Stimulated activated CD4-positive, alpha-beta T cell treated with anti-CD3 and anti-CD28 coated beads, Interleukin-1b, Interleukin-23, amount 100 ng/mL, for 24 hours (primary cell): Measurements from ENCODE around the gene CHST10.

Experiments
- DNase-seq, 4 experiments: peaks; one replicate each; pipeline ENCODE4 v3.0.0-alpha.2; 2020; ENCODE audit warnings: low read depth in 4 of 4, low spot score in 1 of 4

The CHST10 gene

DNA sequence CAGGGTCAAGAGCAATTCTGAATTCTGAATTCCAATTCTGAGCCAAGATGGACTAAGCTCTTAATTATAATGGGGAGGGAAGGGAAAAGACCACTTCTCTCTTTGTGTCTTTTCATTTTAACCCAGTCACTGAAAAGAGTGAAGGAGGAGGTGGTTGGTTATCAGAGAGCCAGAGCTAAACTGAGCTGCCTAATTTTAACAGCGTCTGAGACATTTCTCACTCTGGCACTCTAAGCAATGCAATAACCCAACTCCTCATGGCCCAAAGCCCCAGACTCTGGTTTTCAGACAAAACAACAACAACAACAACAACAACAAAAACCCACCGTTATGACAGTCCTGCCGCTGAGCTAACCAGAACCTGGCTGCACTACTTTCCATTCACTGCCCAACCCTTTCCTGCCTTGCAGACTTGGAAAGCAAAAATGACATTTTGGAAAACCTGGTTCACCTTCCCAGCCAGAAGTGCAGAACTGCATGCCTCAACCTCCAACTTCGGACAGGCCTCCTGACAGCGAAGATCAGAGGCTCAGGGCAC, 1.0 kb downstream of the CHST10 start:
- no peak for DNase-seq

DNA sequence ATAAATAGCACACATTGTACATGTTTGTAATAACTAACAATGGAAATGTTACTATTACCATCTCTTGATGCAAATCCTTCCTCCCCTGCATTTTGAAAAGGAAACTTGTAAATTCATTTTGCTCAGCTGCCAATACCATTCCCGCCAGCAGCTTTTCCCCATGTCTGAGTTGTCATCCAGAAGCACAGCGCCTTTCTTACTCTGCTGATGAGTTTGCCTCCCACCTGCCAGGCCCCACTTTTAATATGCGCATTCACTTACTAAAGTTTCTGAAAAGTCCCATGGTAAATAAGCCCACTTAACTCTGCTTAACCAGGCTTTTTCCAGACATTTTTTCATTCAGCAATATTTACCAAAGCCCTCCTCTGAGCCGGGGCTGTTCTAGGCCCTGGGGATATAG, 3.9 kb downstream of the CHST10 start:
- DNase-seq, result no peak

GRCh38 chr2:100412881-100413321, 4.6 kb downstream of the CHST10 start:
- DNase-seq, result no peak

DNA sequence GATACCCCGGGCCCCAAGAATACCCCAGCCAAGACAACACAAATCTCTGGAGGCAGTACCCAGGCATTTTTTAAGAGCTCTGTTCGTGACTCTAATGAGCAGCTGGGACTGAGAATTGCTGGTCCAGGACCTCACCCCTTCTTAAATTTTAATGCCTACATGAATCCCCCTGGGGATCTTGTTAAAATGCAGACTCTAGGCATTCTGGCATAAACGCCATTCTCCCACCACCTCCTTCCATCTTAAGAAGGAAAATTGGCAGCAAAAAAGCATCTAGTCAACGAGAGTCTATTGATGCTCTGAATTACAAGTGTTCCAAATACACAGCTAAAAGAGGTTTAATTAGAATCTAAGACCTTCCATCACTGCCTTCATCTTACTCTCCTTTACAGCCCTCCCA, 5.0 kb downstream of the CHST10 start:
- no peak for DNase-seq

- no peak for DNase-seq
Observed at GRCh38 chr2:100411841-100412292, 5.6 kb downstream of the CHST10 start.

DNA sequence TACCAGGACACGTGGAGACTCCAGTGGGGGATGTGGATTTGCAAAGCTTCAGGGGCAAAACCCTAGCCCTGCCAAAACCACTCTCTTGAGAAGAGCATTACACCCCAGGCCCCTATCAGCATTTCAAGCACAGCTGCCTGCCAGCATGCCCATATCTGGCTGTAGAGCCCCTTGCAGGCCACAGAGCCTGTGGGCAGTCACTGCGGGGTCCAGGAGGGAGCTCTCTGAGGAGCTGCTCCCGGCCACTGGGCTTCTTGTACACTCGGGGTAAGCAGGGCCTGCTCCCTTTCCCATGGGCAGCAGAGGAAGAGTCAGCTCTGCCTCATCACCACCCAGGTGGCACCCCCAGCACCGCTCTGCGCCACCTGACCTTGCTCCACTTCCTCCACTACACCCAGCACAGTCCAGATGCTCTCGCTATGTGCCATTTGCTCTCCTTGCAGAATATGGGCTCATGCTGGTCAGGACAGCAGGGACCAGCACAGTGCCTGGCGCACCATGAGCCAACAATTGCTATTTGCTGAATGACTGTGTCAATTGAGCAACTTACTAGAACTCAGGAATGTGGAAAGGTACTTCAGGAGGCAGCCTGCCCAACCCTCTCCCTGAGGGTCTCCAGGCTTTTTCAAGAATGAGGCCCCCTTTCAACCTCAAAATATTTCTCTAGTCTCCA, 7.4 kb downstream of the CHST10 start:
- no peak for DNase-seq

- DNase-seq, result no peak
Observed at GRCh38 chr2:100409461-100409860, 8.0 kb downstream of the CHST10 start.

DNA sequence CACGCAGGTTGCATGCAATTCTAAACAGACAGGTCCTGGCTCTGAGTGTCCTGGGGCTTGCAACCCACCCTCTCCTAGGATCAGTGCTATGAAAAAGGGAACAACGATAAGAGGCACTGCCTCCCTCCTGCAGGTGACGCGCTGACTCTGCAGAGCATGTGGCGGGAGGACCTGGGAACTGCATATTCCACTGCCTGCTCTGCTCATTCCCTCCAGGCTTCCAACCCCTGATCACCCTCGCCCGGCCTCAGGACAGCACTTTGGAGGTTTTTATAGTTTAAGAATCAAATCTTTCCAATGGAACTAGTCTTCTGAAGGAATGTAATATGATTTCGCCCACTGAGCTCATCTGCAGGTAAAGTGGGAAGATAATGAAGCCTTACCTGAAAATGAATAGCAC, 8.5 kb downstream of the CHST10 start:
- DNase-seq, result no peak

DNA sequence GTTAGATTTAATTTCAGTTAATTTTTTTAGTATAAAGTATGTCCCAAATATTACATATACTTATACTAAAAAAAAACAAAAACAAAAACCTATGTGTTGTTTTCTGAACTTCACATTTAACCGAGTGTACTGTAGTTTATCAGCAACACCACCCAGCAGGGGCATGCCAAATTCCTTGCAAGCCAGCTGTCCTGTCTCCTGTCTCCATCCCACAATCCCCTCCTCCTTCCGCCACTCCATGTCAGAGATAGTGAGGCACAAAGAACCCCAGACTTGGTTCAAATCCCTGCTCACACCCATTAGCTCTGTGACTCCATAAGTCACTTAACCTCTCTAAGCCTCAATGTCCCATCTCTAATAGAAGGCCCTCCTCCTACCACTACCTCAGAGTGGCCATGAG, 9.4 kb downstream of the CHST10 start:
- DNase-seq, result no peak

GRCh38 chr2:100407563-100407962, 9.9 kb downstream of the CHST10 start:
- no peak for DNase-seq

- no peak for DNase-seq
Observed at GRCh38 chr2:100407073-100407472, 10.4 kb downstream of the CHST10 start.

DNA sequence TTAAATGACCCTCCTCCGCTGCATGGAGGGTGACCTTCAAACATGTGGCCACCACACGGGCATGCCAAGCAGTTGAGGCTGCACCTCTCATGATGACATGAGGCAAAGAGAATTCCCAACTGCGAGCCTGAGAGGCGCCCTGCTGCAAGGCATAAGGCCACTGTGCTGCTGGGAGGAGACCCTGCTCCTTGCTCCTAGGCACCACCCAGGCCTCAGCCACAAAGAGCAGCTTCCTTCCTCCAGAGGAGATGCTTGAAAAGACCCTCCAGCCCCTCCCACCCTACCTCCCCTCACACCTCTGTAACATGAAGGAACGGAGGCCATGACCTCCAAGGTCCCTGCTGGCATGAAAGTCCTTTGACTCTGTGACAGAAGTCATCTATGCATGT, 11.4 kb downstream of the CHST10 start:
- DNase-seq, result no peak

DNA sequence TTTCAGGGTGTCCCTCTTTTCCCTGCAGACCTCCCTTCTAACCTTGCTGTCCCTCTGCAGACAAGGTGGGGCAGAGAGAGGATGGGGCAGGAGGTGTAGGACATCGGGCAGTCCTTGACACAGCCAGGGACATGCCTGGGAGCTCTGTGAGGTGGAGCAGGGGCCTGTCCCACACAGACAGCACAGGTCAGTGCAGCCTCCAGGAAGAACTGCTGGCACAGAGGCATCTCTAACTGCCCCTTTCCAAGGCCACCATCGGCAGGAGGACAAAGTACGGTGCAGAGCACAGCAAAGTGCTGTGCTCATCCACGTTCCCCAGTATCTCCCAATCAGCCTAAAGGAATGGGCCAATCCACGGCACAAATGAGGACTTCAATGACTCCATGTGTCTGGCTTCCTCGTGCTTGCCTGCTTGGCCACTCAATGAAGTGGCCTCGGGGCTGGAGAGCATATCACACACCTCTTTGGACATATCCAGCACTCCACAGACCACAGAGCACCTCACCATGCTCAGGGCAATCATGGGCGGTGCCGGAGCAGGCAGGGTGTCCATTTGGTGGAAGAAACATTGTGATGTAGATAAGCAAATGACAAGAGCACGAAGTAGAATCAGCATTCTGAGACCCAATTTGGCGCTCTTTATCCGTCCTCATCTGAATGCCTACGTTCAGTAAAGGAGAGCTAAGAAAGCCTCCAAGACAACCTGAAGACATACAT, 11.9 kb downstream of the CHST10 start:
- DNase-seq, result no peak

DNA sequence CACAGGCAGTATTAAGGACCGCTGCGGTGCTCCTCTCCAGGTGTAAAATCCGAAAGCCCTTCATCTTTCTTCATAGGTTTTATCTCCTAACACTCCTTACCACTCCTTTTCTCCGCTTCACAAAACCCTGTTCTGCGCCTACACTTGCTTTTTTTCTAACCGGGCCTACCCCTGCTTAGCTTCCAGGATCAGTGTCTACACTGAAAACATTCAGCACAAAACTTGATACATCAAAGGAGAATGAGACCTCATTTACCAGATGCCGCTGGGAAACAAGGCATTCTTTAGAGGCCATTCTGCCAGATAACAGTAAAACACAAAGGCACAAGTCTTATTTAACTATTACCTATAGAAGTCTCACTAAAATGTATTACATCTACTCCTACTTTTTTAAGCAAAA, 13.1 kb downstream of the CHST10 start:
- no peak for DNase-seq

DNA sequence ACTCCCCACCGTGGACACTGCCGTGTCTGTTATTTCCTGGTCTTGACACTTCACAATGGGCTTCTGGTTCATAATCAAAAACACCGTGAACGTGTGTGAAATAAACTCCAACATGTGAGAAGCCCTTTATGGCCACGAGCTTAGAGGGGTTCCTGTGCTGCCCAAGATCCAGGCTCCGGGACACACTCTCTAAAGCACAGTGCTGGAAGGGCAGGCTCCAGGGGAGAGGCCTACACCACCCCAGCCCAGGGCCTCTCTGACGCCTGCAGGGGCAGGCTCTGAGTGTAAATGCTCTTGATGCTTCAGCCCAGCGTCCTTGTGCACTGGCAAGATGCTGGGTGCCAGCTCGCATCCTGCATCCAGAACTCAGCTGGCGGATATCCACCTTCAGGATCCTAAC, 13.7 kb downstream of the CHST10 start:
- no peak for DNase-seq

- no peak for DNase-seq
Observed at GRCh38 chr2:100401268-100401667, 16.2 kb downstream of the CHST10 start.

DNA sequence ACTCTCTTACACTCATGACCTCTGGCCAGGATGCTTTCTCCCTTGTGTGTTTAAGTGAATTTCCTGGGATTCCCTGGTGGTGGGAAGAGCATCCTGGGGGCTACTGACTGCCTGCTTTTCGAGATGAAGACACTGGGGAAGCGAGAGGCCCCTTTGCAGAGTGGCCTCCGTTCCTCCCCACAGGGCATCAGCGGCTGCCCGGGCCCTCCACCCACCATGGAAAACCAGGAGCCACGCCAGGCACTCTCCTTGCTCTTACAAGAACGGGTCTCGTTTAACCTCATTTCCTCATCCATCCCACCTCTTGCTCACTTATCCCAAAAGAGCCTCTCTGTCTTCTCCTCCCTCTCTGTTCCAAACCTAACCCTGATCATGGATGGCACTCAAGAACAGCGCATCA, 17.8 kb downstream of the CHST10 start:
- no peak for DNase-seq

DNA sequence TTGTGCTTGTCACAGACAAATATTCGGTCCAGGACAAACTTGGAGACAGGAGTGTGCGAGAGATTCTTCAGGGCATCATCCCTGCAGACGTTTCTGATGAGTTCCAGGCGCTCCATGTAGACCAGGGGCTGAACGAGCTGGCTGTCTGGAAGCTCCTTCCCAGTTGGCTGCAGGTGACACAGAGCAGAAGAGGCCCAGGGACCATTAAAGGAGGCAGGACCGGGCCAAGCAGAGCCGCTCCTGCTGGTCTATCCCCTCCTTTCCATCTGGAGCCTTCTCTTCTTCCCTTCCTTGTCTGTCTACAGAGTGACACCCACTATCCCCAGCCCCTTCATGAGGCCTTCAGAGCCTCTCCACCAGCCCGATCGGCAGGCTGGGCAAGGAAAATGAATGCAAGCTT, 19.5 kb downstream of the CHST10 start:
- DNase-seq, result no peak

- DNase-seq, result no peak
Observed at GRCh38 chr2:100397118-100397860, 20.2 kb downstream of the CHST10 start.

- DNase-seq, result no peak
Observed at GRCh38 chr2:100396483-100396882, 21.0 kb downstream of the CHST10 start.

DNA sequence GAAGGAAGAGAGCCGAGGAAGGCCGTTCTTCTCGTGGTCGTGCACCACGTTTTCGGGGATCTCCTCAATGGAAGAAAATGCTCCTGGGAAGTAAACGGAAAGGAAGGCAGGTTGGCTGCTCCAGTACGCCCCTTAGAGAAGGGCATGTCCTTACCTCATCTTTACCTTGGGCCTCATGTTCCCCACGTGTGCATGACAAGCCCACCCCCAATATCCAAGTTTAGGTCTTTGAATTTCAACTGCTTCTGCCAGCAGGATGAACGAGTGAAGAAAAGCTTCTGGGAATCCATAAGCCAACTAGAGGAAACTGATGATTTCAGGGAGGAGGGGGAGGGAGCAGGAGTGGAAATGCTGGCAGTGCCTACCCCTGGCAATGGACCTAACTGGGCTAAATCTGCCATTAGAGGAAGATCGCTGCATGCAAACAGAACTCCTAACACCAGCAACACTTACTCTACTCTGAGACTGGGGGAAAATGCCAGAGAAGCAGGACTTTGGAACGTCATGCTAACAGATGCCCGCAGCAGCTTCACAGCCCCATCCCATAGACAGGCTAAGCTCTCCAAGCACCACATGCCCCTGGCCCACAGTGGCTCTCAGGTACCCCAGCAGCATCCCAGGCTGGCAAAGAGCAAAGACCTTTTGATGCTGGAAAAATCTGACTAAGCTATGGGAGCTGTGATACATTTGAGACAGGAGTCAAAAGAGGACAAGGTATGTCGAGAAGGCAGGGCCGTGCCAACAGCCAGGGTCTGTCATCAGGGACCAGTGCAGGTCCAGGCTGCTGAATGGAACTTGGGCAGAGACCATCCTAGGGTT, 21.7 kb downstream of the CHST10 start:
- no peak for DNase-seq
